Stimulated activated CD4-positive, alpha-beta T cell treated with anti-CD3 and anti-CD28 coated beads, TNF-alpha, amount 100 ng/mL, for 48 hours (primary cell): Measurements from ENCODE around the gene PTPN20.

Experiments used
- DNase-seq, 3 donors: peaks; one replicate each; pipeline ENCODE4 v3.0.0-alpha.2; 2020; ENCODE audit warnings: low read depth in 3 of 3

The PTPN20 gene

GRCh38 chr10:47048526-47048905, 137.3 kb downstream of the PTPN20 start:
- DNase-seq, result no peak

GRCh38 chr10:47049056-47049851, 138.0 kb downstream of the PTPN20 start:
- DNase-seq, result no peak

DNA sequence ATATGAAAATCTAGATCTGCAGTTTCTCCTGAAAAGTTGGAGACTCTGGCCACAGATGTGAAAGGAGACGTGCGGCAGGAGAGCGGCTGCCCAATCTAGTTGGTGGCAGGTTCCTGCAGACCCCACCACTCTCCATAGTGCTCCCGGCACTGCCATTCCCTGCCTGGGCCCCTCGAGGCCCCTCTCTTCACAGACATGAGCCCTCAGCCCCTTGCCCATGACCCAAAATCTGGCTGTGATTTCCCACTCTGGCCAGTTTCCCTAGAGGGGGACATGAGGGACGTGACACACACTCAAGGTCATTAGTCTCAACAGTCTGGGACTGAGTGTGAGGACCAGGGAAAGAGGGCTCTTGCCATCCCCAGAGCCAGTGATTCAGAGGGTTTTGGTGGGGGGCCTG, 138.7 kb downstream of the PTPN20 start:
- no peak for DNase-seq

DNA sequence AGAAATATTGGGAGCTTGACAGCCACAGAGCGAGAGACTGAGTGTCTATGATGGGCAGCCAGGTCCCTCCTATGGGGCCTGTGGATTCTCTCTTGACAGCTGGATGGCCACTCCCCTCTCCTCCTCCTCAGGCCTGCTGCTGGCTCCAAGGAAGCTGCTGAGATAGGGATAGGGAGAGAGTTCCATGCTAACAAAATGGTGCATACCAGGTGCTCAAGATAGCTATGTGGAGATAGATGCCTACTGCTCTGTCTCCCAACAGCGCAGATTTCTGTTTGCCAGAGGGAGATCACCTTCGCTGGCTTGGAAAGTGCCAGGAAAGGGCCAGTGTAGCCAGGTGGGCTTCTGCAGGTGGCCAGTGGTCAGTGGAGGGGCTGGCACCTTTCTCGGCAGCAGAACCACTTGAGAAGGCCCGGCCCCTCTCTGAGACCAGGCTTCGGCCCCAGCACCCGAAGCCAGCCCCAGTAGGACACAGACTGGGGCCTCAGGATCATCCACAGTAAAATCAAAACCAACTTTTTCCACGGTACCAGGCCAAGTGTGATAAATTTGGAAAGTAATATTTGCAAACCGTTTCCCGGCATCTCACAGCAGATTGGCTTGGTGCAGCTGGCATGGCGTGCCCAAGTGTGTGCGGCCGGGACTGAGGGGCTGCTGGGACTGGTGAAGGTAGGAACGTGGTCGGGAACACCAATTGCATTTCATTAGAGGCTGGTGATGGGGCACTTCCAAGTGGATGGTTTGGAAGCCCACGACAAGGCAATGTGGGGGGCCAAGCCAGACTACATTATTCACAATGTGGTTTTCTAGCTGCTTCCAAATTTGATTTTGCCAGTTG, 139.6 kb downstream of the PTPN20 start:
- DNase-seq, result no peak

DNA sequence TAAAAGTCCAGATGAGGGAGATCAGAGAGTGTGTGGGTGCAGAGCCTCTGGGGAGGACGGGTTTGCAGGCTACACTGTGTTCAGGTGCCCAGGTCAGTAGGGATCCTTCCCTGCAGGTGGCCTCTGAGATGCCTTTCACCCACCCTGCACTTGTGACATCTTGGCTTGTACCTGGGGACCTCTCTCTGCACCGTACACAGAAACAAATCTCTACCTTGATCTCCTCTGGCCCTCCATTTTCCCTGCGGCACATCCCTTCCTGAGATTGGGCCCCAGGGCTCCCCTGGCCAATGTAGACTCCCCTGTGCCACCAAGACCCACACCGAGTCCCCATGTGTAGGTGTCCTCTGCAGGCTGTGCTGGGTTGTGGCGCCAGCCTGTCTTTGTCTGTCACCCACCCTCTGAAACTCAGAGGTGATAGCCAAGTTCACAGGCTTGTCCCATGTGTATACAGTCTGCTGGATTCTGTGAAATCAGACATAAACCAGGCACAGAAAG, 140.6 kb downstream of the PTPN20 start:
- no peak for DNase-seq
